OCI-LY7 (cell line): ENCODE measurements around the gene ZNF577. TPM values are rescaled to one million over a fixed set of nuclear protein-coding genes. Genes with fewer than 3 reads are reported as not detected.

Source experiments
- Bru-seq: library from RNA; stranded (reverse); fragments of 400-500 nt; gene quantifications from one replicate; lab custom pipeline; 2021; lab: Mats Ljungman, UMichigan
- BruChase-seq, 2 experiments: library from RNA; stranded (reverse); fragments of 400-500 nt; gene quantifications; one replicate each; lab custom pipeline; 2021; lab: Mats Ljungman, UMichigan
- BruUV-seq: library from RNA; stranded (reverse); fragments of 400-500 nt; replicated peaks from 2 replicates; lab custom pipeline; 2021; lab: Mats Ljungman, UMichigan
- CTCF ChIA-PET: fragments of 300-600 bp; sonication (Branson Sonifier 250); formaldehyde crosslinking; loops from one replicate; lab custom pipeline; 2022; ENCODE audit warnings: antibody characterized with exemption; ENCODE audit not compliant: unreplicated experiment; lab: Charles Lee
- POLR2A ChIA-PET: fragments of 300-600 bp; sonication (Branson Sonifier 250); formaldehyde crosslinking; loops from one replicate; lab custom pipeline; 2022; ENCODE audit warnings: antibody characterized with exemption; lab: Charles Lee
- DNase-seq: peaks from one replicate; pipeline ENCODE4 v3.0.0-alpha.2; 2015; ENCODE audit warnings: low spot score
- H2AFZ ChIP-seq: fragments of 200-600 bp; sonication (generic), shearing (Covaris generic); 2 replicates; pipeline ENCODE4 v1.6.1; 2014; ENCODE audit warnings: mild to moderate bottlenecking, antibody characterized with exemption, low read length, moderate library complexity
- H3K27ac ChIP-seq: fragments of 200-600 bp; sonication (generic); 2 replicates; pipeline ENCODE4 v1.5.1; 2014; ENCODE audit warnings: mixed run types, low read depth, mild to moderate bottlenecking, moderate library complexity, low read length, inconsistent platforms; ENCODE audit not compliant: poor library complexity, severe bottlenecking
- H3K36me3 ChIP-seq: fragments of 200-600 bp; sonication (generic); 2 replicates; pipeline ENCODE4 v1.6.1; 2014; ENCODE audit warnings: mild to moderate bottlenecking, antibody characterized with exemption, low read length, moderate library complexity, mixed read lengths; ENCODE audit not compliant: insufficient read depth
- H3K4me1 ChIP-seq: fragments of 200-600 bp; sonication (generic); 2 replicates; pipeline ENCODE4 v1.5.1; 2014; ENCODE audit warnings: mild to moderate bottlenecking, low read length; ENCODE audit not compliant: insufficient read depth, poor library complexity, severe bottlenecking
- H3K4me2 ChIP-seq: fragments of 200-600 bp; sonication (generic); 2 replicates; pipeline ENCODE4 v1.6.1; 2014; ENCODE audit warnings: mild to moderate bottlenecking, low read length
- H3K4me3 ChIP-seq: fragments of 200-600 bp; sonication (generic); 2 replicates; pipeline ENCODE4 v1.5.1; 2014; ENCODE audit warnings: mild to moderate bottlenecking, low read depth, low read length; ENCODE audit not compliant: poor library complexity, severe bottlenecking
- H3K79me2 ChIP-seq: fragments of 200-600 bp; sonication (generic); 2 replicates; pipeline ENCODE4 v1.6.1; 2016; ENCODE audit warnings: low read depth, mild to moderate bottlenecking, low read length, moderate library complexity, mixed read lengths; ENCODE audit not compliant: insufficient read depth
- H3K9me2 ChIP-seq: fragments of 200-600 bp; sonication (generic); 2 replicates; pipeline ENCODE4 v1.6.1; 2016; ENCODE audit warnings: mild to moderate bottlenecking, low read length, mixed read lengths; ENCODE audit not compliant: insufficient read depth
- H3K9me3 ChIP-seq: fragments of 200-600 bp; sonication (generic); 2 replicates; pipeline ENCODE4 v1.6.1; 2014; ENCODE audit warnings: mild to moderate bottlenecking, mixed run types, low read length, mixed read lengths
- H4K20me1 ChIP-seq: fragments of 200-600 bp; sonication (generic); 2 replicates; pipeline ENCODE4 v1.6.1; 2014; ENCODE audit warnings: mild to moderate bottlenecking, antibody characterized with exemption, low read length, moderate library complexity, mixed read lengths; ENCODE audit not compliant: insufficient read depth
- CTCF ChIP-seq: fragments of 200-600 bp; sonication (generic); conservative IDR thresholded peaks from 2 replicates; pipeline ENCODE4 v1.5.1; 2014; ENCODE audit warnings: mild to moderate bottlenecking, antibody characterized with exemption, low read length, moderate library complexity, mixed read lengths
- EZH2phosphoT487 ChIP-seq: fragments of 200-600 bp; sonication (generic); IDR thresholded peaks from 2 replicates; pipeline ENCODE4 v1.6.1; 2018; ENCODE audit warnings: low read depth, borderline replicate concordance, mild to moderate bottlenecking, mixed run types, antibody characterized with exemption, low read length, moderate library complexity, mixed read lengths
- intact Hi-C: fragments of 100-400 bp; cut with micrococcal nuclease; formaldehyde crosslinking; loops from one replicate; pipeline ENCODE4 v1.10.0; 2022; ENCODE audit not compliant: unreplicated experiment
- long read RNA-seq: library from polyadenylated mRNA; stranded (forward); transcript quantifications from one replicate; pipeline ENCODE4 v2.0.0, GENCODE V29; 2022
- total RNA-seq, 2 experiments: library from RNA; depleted of rRNA in 1 of 2; stranded (reverse); fragments of >200 nt in 1 of 2; shearing (Covaris generic) in 1 of 2; gene quantifications; 2 replicates each; pipeline ENCODE4 v1.2.3, GENCODE V29; 2014 to 2022

ZNF577 gene
- total RNA-seq (2014; rRNA removed; shearing (Covaris generic)), result 9.6 and 10.0 TPM in 2 replicates
- total RNA-seq (2022), result 2.0 and 3.3 TPM in 2 replicates
- percentile 48 among the genes with signal in this experiment for Bru-seq, nascent RNA
- percentile 43 among the genes with signal in this experiment for BruChase-seq, experiment 1, labeled RNA remaining after a 6-hour chase
- BruChase-seq, experiment 2, labeled RNA remaining after a 2-hour chase, result percentile 51 among the genes with signal in this experiment
- long read RNA-seq, partial matches to known transcripts, result 0 of 2 reads
- long read RNA-seq, other reads (novel, unspliced or antisense), result 2 of 2 reads

GRCh38 chr19:51887522-51888498 is at the start of gene ZNF577:
Gene ZNF577 (minus strand): TSS chr19:51887951. CDS start chr19:51880382, 7,569 bp downstream.
- Histone ChIP-seq H3K4me1 (no peaks in the 10 kb centered on the region), H3K4me2 (no peak within 1 kb of the TSS)

GRCh38 chr19:51931921-51932320 is 44.2 kb upstream of the ZNF577 start:
- TF ChIP-seq CTCF, result no peak
- TF ChIP-seq EZH2phosphoT487, result no peak
- Histone ChIP-seq H2AFZ (no peak overlapping the region), H3K9me3 (0 out of 2 replicates have a peak, but pooled peaks cover 14% of the 10 kb centered on the region), H3K4me2 (no peak overlapping the region), H3K9me2 (no peaks in the 10 kb centered on the region), H3K27ac (no peak overlapping the region), H3K4me1 (no peaks in the 10 kb centered on the region), H3K36me3 (peaks cover 54% of the 10 kb centered on the region), H4K20me1 (no peaks in the 10 kb centered on the region), H3K79me2 (no peaks in the 10 kb centered on the region), H3K4me3 (no peak overlapping the region)
- no peak for DNase-seq
- POLR2A ChIA-PET, result no interaction called here
- CTCF ChIA-PET, result no interaction called here
- BruUV-seq, result no TSS peak
- intact Hi-C loops, result no loop called here

More at GRCh38 chr19:51887522-51888498, at the start of gene ZNF577:
- Histone ChIP-seq H3K27ac (no peak within 1 kb of the TSS), H3K79me2 (no peaks in the 10 kb centered on the region), H3K9me3 (peaks cover 23% of the 10 kb centered on the region), H3K9me2 (no peaks in the 10 kb centered on the region), H3K36me3 (peaks cover 57% of the 10 kb centered on the region), H3K4me3 (no peak within 1 kb of the TSS), H2AFZ (no peak within 1 kb of the TSS), H4K20me1 (no peaks in the 10 kb centered on the region)
- no peak for DNase-seq
- POLR2A ChIA-PET, result no interaction called here
- TF ChIP-seq CTCF (no peak), EZH2phosphoT487 (no peak)
- BruUV-seq, result no TSS peak
- intact Hi-C loops, result no loop called here
- CTCF ChIA-PET, result no interaction called here
